Endodermal cell (in vitro differentiated cells): ENCODE results near the gene DGKE. TPM values are rescaled to one million over a fixed set of nuclear protein-coding genes. Genes with fewer than 3 reads are reported as not detected.
A peak's percentile ranks its signal among the peaks of the same experiment; 100 is the strongest.

Experiments
- DNase-seq: peaks from one replicate; pipeline ENCODE4 v3.0.0-alpha.2; 2017
- H3K27ac ChIP-seq: 2 replicates; pipeline ENCODE4 v1.5.1; 2013; ENCODE audit warnings: mild to moderate bottlenecking, low read depth, low read length, moderate library complexity
- H3K27me3 ChIP-seq: 2 replicates; pipeline ENCODE4 v1.6.1; 2013; ENCODE audit warnings: mild to moderate bottlenecking, low read length, moderate library complexity; ENCODE audit not compliant: insufficient read depth, control insufficient read depth, poor library complexity, severe bottlenecking
- H3K36me3 ChIP-seq: 2 replicates; pipeline ENCODE4 v1.7.0; 2013; ENCODE audit warnings: mild to moderate bottlenecking, low read length, moderate library complexity; ENCODE audit not compliant: control insufficient read depth, insufficient read depth
- H3K4me1 ChIP-seq: one replicate; pipeline ENCODE4 v1.7.0; 2013; ENCODE audit warnings: low read length; ENCODE audit not compliant: control insufficient read depth, insufficient read depth
- H3K4me3 ChIP-seq: 2 replicates; pipeline ENCODE4 v1.5.1; 2013; ENCODE audit warnings: mild to moderate bottlenecking, low read length, moderate library complexity
- H3K9ac ChIP-seq: 2 replicates; pipeline ENCODE4 v1.6.1; 2013; ENCODE audit warnings: mild to moderate bottlenecking, low read length, moderate library complexity; ENCODE audit not compliant: poor library complexity, severe bottlenecking; ENCODE audit errors: extremely low read depth
- H3K9me3 ChIP-seq: 2 replicates; pipeline ENCODE4 v1.6.1; 2013; ENCODE audit warnings: mild to moderate bottlenecking, low read length, moderate library complexity; ENCODE audit not compliant: control insufficient read depth
- H3K27ac Mint-ChIP-seq: 2 replicates; pipeline ENCODE4 v1.8.0; 2020; ENCODE audit warnings: mixed read lengths
- H3K27me3 Mint-ChIP-seq: 2 replicates; pipeline ENCODE4 v1.8.0; 2021; ENCODE audit warnings: mild to moderate bottlenecking, mixed read lengths; ENCODE audit not compliant: insufficient read depth
- H3K36me3 Mint-ChIP-seq: 2 replicates; pipeline ENCODE4 v1.8.0; 2020; ENCODE audit warnings: low read depth, mixed read lengths
- H3K4me1 Mint-ChIP-seq: 2 replicates; pipeline ENCODE4 v1.8.0; 2020; ENCODE audit warnings: mixed read lengths
- H3K4me3 Mint-ChIP-seq: 2 replicates; pipeline ENCODE4 v1.8.0; 2020; ENCODE audit warnings: mild to moderate bottlenecking, moderate library complexity, mixed read lengths
- H3K9me3 Mint-ChIP-seq: 2 replicates; pipeline ENCODE4 v1.8.0; 2020; ENCODE audit warnings: mild to moderate bottlenecking, mixed read lengths
- WGBS, 2 experiments: methylation state at CpG; one replicate each; pipeline versions ENCODE4 v1.1.5 to v1.1.7; 2013; ENCODE audit warnings: missing lambda C conversion rate in 2 of 2, mixed read lengths in 1 of 2; ENCODE audit not compliant: insufficient coverage in 1 of 2, insufficient read length in 1 of 2; 5-methylcytosine and 5-hydroxymethylcytosine counted together
- total RNA-seq, 2 donors: library from RNA; stranded (reverse); fragmentation: NEBNext Ultra II Directional in 1 of 2; extraction: Animal tissue kit (Norgen Biotek cat#: 25700) in 1 of 2; gene quantifications; 2 replicates in 1 of 2; 3 replicates in 1 of 2; pipeline ENCODE4 v1.2.1, GENCODE V29; 2021
- TF ChIP-seq, protein P1 (sequence below): fragments of 200-600 bp; sonication (generic); conservative IDR thresholded peaks from 2 replicates; pipeline ENCODE4 v1.5.0; 2021; ENCODE audit warnings: antibody characterized with exemption, mild to moderate bottlenecking

The DGKE gene
- total RNA-seq, 2 donors from 2014 or later, result 3.5 to 7.1 TPM

GRCh38 chr17:56898874-56899273 is 64.9 kb downstream of the DGKE start:
- Histone ChIP-seq H3K4me3 (no peak overlapping the region), H3K9ac (no peak overlapping the region), H3K36me3 (peaks cover 9% of the 10 kb centered on the region), H3K27me3 (no peaks in the 10 kb centered on the region), H3K9me3 (no peaks in the 10 kb centered on the region), H3K4me1 (no peaks in the 10 kb centered on the region), H3K27ac (no peak overlapping the region)
- Mint-ChIP-seq H3K4me3 (no peak overlapping the region), H3K36me3 (peaks cover 35% of the 10 kb centered on the region), H3K27me3 (no peaks in the 10 kb centered on the region), H3K4me1 (peaks cover 6% of the 10 kb centered on the region), H3K9me3 (no peaks in the 10 kb centered on the region), H3K27ac (no peak overlapping the region)
- TF ChIP-seq, protein P1, sequence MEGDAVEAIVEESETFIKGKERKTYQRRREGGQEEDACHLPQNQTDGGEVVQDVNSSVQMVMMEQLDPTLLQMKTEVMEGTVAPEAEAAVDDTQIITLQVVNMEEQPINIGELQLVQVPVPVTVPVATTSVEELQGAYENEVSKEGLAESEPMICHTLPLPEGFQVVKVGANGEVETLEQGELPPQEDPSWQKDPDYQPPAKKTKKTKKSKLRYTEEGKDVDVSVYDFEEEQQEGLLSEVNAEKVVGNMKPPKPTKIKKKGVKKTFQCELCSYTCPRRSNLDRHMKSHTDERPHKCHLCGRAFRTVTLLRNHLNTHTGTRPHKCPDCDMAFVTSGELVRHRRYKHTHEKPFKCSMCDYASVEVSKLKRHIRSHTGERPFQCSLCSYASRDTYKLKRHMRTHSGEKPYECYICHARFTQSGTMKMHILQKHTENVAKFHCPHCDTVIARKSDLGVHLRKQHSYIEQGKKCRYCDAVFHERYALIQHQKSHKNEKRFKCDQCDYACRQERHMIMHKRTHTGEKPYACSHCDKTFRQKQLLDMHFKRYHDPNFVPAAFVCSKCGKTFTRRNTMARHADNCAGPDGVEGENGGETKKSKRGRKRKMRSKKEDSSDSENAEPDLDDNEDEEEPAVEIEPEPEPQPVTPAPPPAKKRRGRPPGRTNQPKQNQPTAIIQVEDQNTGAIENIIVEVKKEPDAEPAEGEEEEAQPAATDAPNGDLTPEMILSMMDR, result no peak
- peak; percentile 52 for DNase-seq
- WGBS, 2 experiments, result 78 to 82% methylated on average over 5 to 9 of the region's 9 CpGs

- no peak overlapping the region for H3K4me3 Mint-ChIP-seq
- TF ChIP-seq, protein P1, result no peak
- DNase-seq, result peak; percentile 25
- WGBS, 2 experiments, result 91 to 92% methylated on average over 6 to 7 of the region's 7 CpGs
- Histone ChIP-seq H3K9me3 (no peaks in the 10 kb centered on the region), H3K4me3 (no peak overlapping the region), H3K36me3 (peaks cover 10% of the 10 kb centered on the region), H3K27ac (no peak overlapping the region), H3K9ac (no peak overlapping the region), H3K27me3 (no peaks in the 10 kb centered on the region), H3K4me1 (no peaks in the 10 kb centered on the region)
- peaks cover 40% of the 10 kb centered on the region for H3K36me3 Mint-ChIP-seq
- no peaks in the 10 kb centered on the region for H3K27me3 Mint-ChIP-seq
- peaks cover 2% of the 10 kb centered on the region for H3K9me3 Mint-ChIP-seq
- H3K27ac Mint-ChIP-seq, result no peak overlapping the region
- peaks cover 6% of the 10 kb centered on the region for H3K4me1 Mint-ChIP-seq
Measured at GRCh38 chr17:56899403-56899802, 65.5 kb downstream of the DGKE start.

DNA sequence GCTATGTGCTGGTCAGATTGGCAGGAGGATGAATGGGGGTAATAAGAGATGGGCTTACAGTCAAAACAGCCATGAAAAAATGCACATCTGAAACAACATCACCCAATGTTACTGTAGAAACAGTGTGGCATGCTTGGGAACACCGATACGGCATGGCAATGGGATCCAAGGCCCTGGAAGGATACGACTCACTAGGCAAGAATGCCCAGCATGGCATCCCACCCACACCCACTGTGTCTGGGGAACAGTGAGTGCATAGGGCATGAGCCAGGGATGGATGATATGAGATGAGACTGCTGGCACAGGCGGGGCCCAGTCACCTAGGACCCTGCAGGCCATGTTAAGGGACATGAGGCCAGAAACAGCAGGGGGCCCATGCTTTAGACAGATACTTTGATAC is 68.4 kb downstream of the DGKE start:
- Mint-ChIP-seq H3K27ac (no peak overlapping the region), H3K36me3 (peaks cover 45% of the 10 kb centered on the region), H3K9me3 (peaks cover 2% of the 10 kb centered on the region), H3K4me1 (peaks cover 11% of the 10 kb centered on the region), H3K27me3 (no peaks in the 10 kb centered on the region), H3K4me3 (no peak overlapping the region)
- Histone ChIP-seq H3K9ac (no peak overlapping the region), H3K9me3 (no peaks in the 10 kb centered on the region), H3K27ac (no peak overlapping the region), H3K4me1 (no peaks in the 10 kb centered on the region), H3K36me3 (peaks cover 16% of the 10 kb centered on the region), H3K4me3 (no peak overlapping the region), H3K27me3 (no peaks in the 10 kb centered on the region)
- TF ChIP-seq, protein P1, result no peak
- peak; percentile 45 for DNase-seq
- WGBS, 2 experiments, result 90 to 94% methylated on average over 2 to 4 of the region's 4 CpGs
